Right forelimb (tissue), 1 donor: ENCODE results near the gene GALNT9.
"Not testable (repeated sequence)": the region's sequence is repeated elsewhere in the genome, so short reads cannot be mapped to it uniquely, and the experiment has no call there.

ENCODE experiments used
- DNase-seq: peaks from one replicate; pipeline ENCODE4 v3.0.0-alpha.2; 2018

Gene GALNT9

GRCh38 chr12:132152953-132153352 is 176.4 kb downstream of the GALNT9 start:
- DNase-seq = no peak

DNA sequence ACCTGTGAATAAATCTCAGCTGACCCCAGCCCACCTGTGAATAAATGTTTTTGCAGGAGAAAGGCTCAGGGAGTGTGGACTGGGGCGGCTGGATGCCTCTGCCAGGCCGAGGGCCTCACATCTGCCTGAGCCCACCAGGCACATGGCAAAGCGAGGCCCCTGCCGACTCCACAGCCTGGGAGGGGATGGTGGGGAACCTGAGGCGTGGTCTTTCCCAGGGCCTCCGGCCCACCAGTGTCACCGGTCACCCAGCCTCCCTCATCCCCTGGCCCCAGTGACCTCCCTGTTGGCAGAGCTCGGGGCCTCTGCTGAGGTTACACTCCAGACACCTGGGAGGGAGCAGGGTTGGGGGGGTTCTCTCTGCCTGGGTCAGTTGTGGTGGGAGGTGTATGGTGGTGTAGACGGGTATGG is 177.0 kb downstream of the GALNT9 start:
- no peak for DNase-seq

DNA sequence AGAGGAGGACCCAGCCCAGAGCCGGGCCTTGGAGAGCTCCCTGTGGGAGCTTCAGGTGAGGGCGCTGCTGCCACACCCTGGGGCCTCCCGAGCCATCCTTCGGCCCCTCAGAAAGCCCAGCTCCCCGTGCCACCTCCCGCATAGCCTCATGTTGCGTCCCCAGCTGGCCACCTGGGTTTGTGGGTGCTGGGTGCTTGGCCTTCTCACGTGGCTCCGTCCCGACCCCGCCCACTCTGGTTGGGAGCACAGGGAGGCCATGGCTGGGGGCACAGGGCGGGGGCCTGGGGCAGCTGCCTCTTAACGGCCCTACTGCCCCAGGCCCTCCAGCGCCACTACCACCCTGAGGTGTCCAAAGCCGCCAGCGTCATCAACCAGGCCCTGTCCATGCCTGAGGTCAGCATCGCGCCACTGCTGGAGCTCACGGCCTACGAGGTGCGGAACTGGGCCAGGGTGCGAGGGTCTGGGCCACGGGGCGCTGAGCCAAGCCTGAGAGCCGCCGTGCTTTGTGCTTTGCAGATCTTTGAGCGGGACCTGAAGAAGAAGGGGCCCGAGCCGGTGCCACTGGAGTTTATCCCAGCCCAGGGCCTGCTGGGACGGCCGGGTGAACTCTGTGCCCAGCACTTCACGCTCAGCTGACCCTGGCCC is 177.5 kb downstream of the GALNT9 start:
- DNase-seq = no peak

- DNase-seq = no peak
Observed at GRCh38 chr12:132151145-132151765, 178.1 kb downstream of the GALNT9 start.

DNA sequence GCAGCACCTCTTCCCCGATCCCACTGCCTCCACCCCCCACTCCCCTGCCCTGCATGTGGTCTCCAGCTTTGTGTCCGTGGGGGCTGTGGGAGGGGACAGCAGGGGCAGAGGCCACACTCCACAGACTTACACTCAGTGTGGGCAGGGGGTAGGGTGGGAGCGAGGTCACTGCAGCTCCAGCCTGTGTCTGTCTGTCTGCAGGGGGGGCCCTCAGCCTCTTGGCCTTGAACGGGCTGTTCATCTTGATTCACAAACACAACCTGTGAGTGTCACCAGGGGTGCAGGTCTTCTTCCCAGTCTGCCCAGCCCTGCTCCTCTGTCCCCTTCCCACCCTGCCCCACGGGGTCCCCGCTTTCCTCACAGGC is 178.6 kb downstream of the GALNT9 start:
- no peak for DNase-seq

- not testable (repeated sequence) for DNase-seq
Observed at GRCh38 chr12:132149526-132149925, 179.9 kb downstream of the GALNT9 start.

DNA sequence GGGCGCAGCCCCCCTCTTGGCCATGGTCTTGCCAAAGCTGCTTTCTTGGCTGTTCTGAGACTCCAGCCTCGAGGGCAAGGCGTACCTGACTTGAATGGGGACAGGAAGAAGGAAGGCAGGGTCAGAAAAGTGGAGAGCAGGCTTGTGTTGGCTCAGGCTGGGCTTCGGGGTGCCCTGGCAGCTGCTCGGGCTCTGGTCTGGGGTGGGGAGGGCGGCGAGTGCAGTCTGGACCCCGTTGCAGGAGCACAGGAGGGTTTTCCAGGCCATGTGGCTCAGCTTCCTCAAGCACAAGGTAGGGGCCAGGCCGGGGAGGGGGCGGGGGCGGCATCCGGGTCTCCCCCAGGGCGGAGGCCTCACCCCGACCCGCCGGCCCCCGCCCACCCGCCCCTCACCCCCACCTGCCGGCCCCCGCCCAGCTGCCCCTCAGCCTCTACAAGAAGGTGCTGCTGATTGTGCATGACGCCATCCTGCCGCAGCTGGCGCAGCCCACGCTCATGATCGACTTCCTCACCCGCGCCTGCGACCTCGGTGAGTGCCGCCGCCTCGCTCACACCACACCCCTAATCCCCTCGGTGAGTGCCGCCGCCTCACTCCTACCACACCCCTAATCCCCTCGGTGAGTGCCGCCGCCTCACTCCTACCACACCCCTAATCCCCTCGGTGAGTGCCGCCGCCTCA is 180.9 kb downstream of the GALNT9 start:
- DNase-seq = no peak

DNA sequence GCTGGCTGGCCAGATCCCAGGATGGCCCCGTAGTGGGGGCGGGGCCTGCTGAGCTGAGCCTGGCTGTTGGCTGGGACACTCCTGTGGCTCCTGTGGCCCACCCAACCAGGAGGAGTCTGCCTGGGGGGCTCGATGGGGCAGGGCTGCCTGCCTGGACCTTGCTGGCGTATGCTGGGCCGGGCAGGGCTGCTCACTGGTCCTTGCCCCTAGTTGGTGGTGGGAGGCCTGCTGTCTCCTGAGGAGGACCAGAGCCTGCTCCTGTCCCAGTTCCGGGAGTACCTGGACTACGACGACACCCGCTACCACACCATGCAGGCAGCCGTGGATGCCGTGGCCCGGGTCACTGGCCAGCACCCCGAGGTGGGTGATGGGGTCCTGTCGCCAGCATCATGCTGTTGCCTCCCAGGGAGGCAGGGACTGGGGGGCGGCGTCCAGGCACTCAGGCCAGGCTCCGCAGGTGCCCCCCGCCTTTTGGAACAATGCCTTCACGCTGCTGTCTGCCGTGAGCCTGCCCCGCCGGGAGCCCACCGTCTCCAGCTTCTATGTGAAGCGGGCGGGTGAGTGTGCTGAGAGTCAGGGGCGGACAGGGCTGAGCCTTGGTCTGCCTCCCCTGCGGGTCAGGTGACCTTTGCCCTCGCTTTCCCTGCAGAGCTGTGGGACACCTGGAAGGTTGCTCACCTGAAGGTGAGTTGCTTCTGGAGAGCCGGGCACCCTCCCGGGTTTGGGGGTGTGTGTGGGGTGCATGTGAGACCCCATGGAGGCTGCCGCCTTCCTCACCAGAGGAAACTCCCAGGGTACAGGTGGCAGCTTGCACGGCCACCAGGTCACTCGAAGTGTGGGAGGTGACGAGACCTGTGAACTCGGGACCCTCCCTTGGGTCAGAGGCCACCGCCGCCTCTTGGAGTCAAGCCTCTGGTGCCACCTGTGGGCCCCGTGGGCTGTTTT is 181.7 kb downstream of the GALNT9 start:
- no peak for DNase-seq

DNA sequence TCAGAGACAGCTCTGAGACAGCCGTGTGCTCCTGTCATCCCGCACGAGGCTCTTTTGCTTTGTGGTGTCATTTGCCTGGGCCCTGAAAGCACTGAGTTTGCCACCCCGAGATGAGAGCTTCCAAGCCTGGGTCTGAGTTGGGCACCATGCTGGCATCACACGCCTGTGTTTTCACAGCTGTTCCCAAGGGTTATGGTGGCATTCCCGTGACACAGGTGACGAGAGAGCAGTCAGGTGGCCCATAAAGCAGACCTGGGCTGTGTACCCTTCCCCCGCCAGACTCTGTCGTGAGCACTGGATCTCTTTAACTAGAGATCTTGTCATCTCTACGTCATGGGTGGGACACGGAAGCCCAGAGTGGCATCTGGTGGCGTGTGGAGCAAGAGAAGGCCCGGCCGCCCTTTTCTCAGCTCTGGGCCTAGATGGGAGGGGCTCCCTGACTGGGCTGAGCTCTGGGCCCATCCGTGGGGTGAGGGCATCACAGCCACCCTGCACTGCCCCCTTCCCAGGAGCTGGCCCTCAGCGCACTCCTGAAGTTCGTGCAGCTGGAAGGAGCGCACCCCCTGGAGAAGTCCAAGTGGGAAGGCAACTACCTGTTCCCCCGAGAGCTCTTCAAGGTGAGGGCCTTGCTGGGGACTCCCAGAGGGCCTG is 182.5 kb downstream of the GALNT9 start:
- no peak for DNase-seq
